ENCODE results near the gene FGA.

Gene FGA

DNA sequence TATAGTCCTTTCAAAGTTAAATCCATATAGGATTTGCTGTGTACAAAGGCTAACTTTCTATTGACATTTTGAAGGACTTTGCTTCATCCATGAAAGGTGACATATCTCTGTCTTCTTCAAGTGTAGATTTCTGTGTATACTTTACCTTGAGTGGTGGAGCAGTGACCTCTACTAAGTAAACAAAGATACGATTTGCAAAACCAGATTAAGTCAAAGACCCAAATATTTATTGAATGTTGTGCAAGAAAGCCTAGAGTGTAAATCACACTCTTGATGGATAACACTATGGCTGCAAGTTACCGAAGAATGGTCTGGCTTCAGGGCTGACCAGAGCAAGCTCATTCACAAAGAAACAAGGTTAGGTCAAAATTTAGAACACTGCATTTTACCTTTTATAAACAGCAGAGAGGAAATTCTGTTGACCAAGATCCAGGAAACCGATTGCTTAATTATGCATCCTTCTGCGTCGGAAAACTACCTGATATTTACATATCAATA, 27.3 kb upstream of the FGA start:
- Histone ChIP-seq H3K4me3 (ENCODE audit: low read depth, low read length) (no peak overlapping the region), H3K27me3 (ENCODE audit: insufficient read depth, low read length) (no peaks in the 10 kb centered on the region), H3K79me2 (ENCODE audit: control insufficient read depth, insufficient read depth, low read length, unreplicated experiment) (no peaks in the 10 kb centered on the region), H3K27ac (ENCODE audit: low read depth, low read length) (no peak overlapping the region), H3K36me3 (ENCODE audit: insufficient read depth, low read length) (no peaks in the 10 kb centered on the region), H3K4me1 (ENCODE audit: control insufficient read depth, insufficient read depth, low read length, unreplicated experiment) (peaks cover 5% of the 10 kb centered on the region), H2AFZ (ENCODE audit: low read length, unreplicated experiment) (no peak overlapping the region)

DNA sequence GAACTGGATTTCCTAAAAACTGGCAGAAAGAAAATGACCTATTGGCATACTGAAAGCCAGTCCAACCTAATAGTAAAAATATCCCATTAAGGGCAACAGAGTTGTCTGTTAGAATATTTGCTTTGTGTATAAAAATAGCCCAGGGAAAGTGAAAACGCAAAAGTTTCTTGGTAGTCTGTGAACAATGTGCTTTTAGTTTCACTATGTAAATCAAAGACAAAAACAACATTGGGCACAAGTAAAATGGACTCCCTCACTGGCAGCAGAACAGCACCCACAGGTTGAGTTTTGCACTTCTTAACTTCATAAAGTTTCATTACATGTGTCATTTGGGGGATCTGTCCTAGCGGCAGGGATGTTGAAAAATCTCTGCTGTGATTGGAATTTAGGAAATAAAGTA, 26.2 kb upstream of the FGA start:
- no peaks in the 10 kb centered on the region for H3K36me3 ChIP-seq (ENCODE audit: insufficient read depth, low read length)
- peaks cover 5% of the 10 kb centered on the region for H3K4me1 ChIP-seq (ENCODE audit: control insufficient read depth, insufficient read depth, low read length, unreplicated experiment)
- no peak overlapping the region for H3K4me3 ChIP-seq (ENCODE audit: low read depth, low read length)
- no peak overlapping the region for H3K27ac ChIP-seq (ENCODE audit: low read depth, low read length)
- peak overlapping the region; percentile 41 for H2AFZ ChIP-seq (ENCODE audit: low read length, unreplicated experiment)
- no peaks in the 10 kb centered on the region for H3K27me3 ChIP-seq (ENCODE audit: insufficient read depth, low read length)
- H3K79me2 ChIP-seq (ENCODE audit: control insufficient read depth, insufficient read depth, low read length, unreplicated experiment) = no peaks in the 10 kb centered on the region

DNA sequence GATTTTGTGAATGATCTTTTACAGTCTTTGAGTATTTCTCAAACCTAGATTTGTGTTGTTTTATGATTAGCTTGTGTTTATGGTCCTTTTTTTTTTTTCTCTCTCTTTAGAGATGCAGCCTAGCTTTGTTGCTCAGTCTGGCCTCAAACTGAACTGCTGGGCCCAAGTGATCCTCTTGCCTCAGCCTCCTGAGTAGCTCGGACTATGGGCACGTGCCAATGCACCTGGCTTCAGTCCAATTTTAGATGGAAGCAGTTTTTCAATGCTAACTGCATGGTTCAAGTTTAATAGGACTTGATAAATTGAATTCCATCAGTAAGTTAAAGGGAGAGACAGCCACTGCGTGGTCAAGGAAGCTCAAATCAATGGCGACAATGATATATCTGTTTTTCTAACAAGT, 25.7 kb upstream of the FGA start:
- Histone ChIP-seq H3K4me1 (ENCODE audit: control insufficient read depth, insufficient read depth, low read length, unreplicated experiment) (peaks cover 5% of the 10 kb centered on the region), H2AFZ (ENCODE audit: low read length, unreplicated experiment) (peak overlapping the region; percentile 41), H3K27me3 (ENCODE audit: insufficient read depth, low read length) (no peaks in the 10 kb centered on the region), H3K4me3 (ENCODE audit: low read depth, low read length) (no peak overlapping the region), H3K27ac (ENCODE audit: low read depth, low read length) (no peak overlapping the region), H3K79me2 (ENCODE audit: control insufficient read depth, insufficient read depth, low read length, unreplicated experiment) (no peaks in the 10 kb centered on the region), H3K36me3 (ENCODE audit: insufficient read depth, low read length) (no peaks in the 10 kb centered on the region)

DNA sequence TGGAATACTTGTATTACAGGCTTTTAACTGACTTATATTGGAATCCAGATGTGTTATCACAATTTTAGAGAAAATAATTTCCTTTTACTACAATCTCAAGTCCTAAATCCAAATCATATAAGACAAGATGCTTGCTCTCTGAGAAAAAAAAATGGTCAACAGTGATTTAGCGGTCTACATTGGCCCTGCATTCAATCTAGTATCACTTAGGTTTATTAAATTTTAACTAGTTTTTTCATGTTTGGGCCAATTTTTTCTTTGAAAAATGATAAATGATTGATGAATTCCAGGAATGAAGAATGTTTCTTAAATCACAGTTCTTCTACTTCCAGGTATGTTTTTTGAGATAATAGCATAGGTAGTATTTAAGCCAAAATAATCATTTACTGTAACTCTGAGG, 24.7 kb upstream of the FGA start:
- H2AFZ ChIP-seq (ENCODE audit: low read length, unreplicated experiment) = no peak overlapping the region
- H3K36me3 ChIP-seq (ENCODE audit: insufficient read depth, low read length) = no peaks in the 10 kb centered on the region
- no peaks in the 10 kb centered on the region for H3K79me2 ChIP-seq (ENCODE audit: control insufficient read depth, insufficient read depth, low read length, unreplicated experiment)
- no peaks in the 10 kb centered on the region for H3K27me3 ChIP-seq (ENCODE audit: insufficient read depth, low read length)
- H3K4me1 ChIP-seq (ENCODE audit: control insufficient read depth, insufficient read depth, low read length, unreplicated experiment) = peaks cover 5% of the 10 kb centered on the region
- no peak overlapping the region for H3K27ac ChIP-seq (ENCODE audit: low read depth, low read length)
- H3K4me3 ChIP-seq (ENCODE audit: low read depth, low read length) = no peak overlapping the region

DNA sequence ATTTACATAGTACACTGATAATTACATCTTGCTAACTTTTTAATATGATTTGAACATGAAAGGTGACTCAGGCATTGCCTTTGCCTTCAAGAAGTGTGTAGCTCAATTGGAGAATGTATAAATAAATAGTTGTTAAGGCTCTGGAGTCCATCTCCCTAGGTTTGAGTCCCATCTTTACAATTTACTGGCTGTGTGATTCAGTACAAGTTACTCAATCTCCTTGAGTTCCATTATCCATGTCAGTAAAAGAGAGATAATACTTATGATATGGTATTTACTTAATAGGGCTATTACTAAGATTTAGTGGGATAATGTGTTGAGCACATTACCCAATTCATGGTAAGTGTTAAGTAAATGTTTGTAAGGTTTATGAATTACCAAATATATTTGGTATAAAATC, 23.8 kb upstream of the FGA start:
- Histone ChIP-seq H3K4me3 (ENCODE audit: low read depth, low read length) (no peak overlapping the region), H3K27ac (ENCODE audit: low read depth, low read length) (no peak overlapping the region), H3K27me3 (ENCODE audit: insufficient read depth, low read length) (no peaks in the 10 kb centered on the region), H3K36me3 (ENCODE audit: insufficient read depth, low read length) (no peaks in the 10 kb centered on the region), H3K4me1 (ENCODE audit: control insufficient read depth, insufficient read depth, low read length, unreplicated experiment) (peaks cover 5% of the 10 kb centered on the region), H3K79me2 (ENCODE audit: control insufficient read depth, insufficient read depth, low read length, unreplicated experiment) (no peaks in the 10 kb centered on the region), H2AFZ (ENCODE audit: low read length, unreplicated experiment) (no peak overlapping the region)

DNA sequence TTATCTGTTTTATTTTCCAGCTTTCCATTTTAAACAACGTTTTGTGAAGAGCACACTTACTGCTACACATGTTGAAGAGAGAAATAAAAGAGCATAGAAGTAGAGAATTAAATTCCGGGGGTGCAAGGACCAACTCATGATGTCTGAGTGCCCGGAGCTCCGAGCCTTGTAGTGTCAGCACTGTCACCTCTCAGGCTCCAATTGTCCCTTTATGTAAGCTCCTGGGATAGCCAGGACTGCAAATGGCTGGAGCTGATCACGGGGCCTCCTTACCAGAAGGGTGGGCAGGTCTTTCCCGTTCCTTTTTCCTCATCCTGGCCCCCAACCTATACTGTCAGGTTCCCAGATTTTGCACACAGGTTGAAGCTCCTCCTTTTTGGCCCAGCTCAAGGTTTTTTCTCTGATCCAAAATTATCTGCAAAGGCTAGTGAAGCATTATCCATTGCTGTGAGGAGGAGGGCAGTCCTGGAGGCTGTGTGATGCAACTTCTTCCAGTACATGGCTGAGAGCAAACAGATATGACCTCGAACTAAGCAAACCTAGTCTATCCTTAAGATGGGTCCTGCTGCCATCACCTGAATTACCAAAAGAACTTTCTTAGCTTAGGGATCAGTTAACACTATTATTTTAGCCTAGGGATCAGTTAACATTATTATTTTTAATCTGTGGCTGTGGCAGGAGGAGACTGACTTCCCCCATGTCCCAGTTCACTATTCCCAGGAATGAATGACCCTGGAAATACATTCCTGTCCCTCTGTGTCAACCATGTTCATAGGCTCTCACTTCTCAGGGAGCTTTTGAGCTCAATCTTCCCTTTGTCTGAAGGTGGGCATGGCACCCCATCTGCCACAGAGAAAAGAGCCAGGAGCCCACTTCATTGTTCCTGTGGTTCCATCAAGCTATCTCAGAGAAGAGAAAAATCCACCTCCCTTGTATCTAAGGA, 22.2 kb upstream of the FGA start, which contains the start of gene FGG:
Gene FGG (minus strand): TSS at position 185 of the 943 bp plus-strand sequence. CDS start 47 bp downstream, at position 138.
- no peak within 1 kb of the TSS for H3K27ac ChIP-seq (ENCODE audit: low read depth, low read length)
- H3K79me2 ChIP-seq (ENCODE audit: control insufficient read depth, insufficient read depth, low read length, unreplicated experiment) = no peaks in the 10 kb centered on the region
- peaks cover 5% of the 10 kb centered on the region for H3K4me1 ChIP-seq (ENCODE audit: control insufficient read depth, insufficient read depth, low read length, unreplicated experiment)
- H3K36me3 ChIP-seq (ENCODE audit: insufficient read depth, low read length) = no peaks in the 10 kb centered on the region
- H3K4me3 ChIP-seq (ENCODE audit: low read depth, low read length) = no peak within 1 kb of the TSS
- H2AFZ ChIP-seq (ENCODE audit: low read length, unreplicated experiment) = no peak within 1 kb of the TSS
- H3K27me3 ChIP-seq (ENCODE audit: insufficient read depth, low read length) = no peaks in the 10 kb centered on the region

DNA sequence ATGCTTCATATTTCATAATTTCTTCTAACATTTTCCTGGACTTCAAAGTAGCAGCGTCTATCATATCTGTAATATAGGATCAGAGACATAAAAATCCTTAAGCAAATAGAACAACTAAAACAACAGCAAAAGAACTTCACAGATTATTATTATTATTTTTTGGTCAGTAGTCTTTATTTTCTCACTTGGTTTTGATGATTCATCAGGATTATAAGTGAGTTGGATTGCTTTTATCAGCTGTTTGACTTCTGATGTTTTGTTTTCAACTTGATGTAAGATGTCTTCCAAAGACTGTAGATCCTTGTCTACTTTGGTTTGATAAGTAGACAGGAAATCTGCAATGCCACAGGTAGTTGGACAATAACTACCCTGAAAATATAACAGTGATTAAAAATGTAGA, 21.3 kb upstream of the FGA start:
- peaks cover 5% of the 10 kb centered on the region for H3K4me1 ChIP-seq (ENCODE audit: control insufficient read depth, insufficient read depth, low read length, unreplicated experiment)
- H3K79me2 ChIP-seq (ENCODE audit: control insufficient read depth, insufficient read depth, low read length, unreplicated experiment) = no peaks in the 10 kb centered on the region
- no peak overlapping the region for H3K4me3 ChIP-seq (ENCODE audit: low read depth, low read length)
- H3K36me3 ChIP-seq (ENCODE audit: insufficient read depth, low read length) = no peaks in the 10 kb centered on the region
- no peaks in the 10 kb centered on the region for H3K27me3 ChIP-seq (ENCODE audit: insufficient read depth, low read length)
- H3K27ac ChIP-seq (ENCODE audit: low read depth, low read length) = no peak overlapping the region
- no peak overlapping the region for H2AFZ ChIP-seq (ENCODE audit: low read length, unreplicated experiment)

DNA sequence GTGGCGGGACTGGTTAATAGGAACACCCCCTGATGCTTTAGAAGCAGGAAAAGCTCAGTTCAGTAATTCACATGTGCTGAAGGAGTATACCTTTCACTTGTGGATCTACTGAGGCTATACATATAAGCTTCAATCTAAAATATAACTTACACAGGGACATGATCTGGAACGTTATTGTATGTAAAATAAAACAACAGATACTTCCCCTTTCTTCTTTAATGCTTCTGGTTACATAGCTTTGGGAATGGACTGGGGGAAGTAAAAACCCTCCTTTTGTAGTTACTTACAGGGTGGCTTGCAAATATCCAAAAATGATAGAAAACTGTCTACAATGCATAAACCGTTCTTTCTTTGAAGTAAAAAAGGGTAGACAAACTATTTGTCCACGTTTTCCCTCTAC, 20.0 kb upstream of the FGA start:
- H3K4me3 ChIP-seq (ENCODE audit: low read depth, low read length) = no peak overlapping the region

DNA sequence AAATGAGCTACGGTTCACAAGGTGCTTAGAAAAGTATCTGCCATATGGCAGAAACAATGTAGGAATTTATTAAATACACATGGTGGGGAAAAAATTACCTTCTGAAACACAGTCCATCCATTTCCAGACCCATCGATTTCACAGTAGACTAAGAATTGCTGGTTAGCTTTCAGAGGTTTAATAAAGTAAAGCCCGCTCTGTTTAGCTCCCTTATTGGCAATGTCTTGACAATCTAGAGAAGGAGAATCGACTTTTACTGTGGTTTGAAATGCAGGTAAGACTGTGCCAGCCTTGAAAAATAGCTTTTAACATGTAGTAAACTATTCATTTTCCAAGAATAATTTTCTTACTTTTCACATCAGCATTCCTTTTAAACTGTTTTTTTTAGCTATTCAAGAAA, 19.0 kb upstream of the FGA start:
- no peaks in the 10 kb centered on the region for H3K4me1 ChIP-seq (ENCODE audit: control insufficient read depth, insufficient read depth, low read length, unreplicated experiment)
- H2AFZ ChIP-seq (ENCODE audit: low read length, unreplicated experiment) = no peak overlapping the region
- no peak overlapping the region for H3K27ac ChIP-seq (ENCODE audit: low read depth, low read length)
- H3K4me3 ChIP-seq (ENCODE audit: low read depth, low read length) = no peak overlapping the region
- H3K27me3 ChIP-seq (ENCODE audit: insufficient read depth, low read length) = no peaks in the 10 kb centered on the region
- no peaks in the 10 kb centered on the region for H3K36me3 ChIP-seq (ENCODE audit: insufficient read depth, low read length)
- no peaks in the 10 kb centered on the region for H3K79me2 ChIP-seq (ENCODE audit: control insufficient read depth, insufficient read depth, low read length, unreplicated experiment)

More for the DNA sequence above, 20.0 kb upstream of the FGA start:
- no peaks in the 10 kb centered on the region for H3K36me3 ChIP-seq (ENCODE audit: insufficient read depth, low read length)
- H3K27ac ChIP-seq (ENCODE audit: low read depth, low read length) = no peak overlapping the region
- H3K4me1 ChIP-seq (ENCODE audit: control insufficient read depth, insufficient read depth, low read length, unreplicated experiment) = no peaks in the 10 kb centered on the region
- H2AFZ ChIP-seq (ENCODE audit: low read length, unreplicated experiment) = no peak overlapping the region
- H3K79me2 ChIP-seq (ENCODE audit: control insufficient read depth, insufficient read depth, low read length, unreplicated experiment) = no peaks in the 10 kb centered on the region
- H3K27me3 ChIP-seq (ENCODE audit: insufficient read depth, low read length) = no peaks in the 10 kb centered on the region

DNA sequence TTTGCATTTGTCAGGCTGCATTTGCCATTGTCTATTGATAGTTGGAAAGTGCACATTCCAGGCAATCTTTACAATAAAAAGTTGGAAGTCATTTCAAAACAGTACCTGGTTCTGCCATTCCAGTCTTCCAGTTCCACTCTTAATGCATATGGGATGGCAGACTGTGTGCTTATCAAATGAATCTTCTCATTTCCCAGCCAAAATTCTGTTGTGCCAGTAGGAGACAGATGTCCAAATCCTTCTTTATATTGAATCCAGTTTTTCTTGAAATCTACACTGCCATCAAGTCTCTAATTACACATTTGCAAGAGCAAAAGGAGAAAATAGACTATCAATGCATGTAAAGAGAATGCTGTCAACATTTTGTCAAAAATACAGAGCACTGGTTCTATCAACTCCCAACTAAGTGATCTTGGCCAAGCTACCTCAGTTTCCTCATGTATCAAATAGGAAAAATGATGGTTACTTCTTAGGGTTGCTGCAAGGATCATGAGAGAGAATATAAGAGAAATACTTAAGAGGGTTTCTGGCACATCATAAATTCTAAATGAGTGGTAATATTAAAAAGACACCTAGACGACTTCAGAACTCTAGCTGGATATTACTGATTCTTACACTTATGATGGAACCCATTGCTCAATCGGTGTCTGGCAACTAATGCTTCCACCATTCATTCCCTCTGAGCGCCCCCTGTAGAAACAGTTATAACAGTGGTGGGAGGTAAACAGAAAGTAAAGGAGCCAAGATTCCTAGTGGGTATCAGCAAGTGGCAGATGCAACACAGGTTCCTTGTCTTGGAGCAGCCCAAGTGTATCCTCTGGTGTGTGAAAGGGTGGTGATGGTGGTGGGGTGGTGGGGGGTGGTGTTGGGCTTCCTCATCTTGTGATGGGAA, 18.1 kb upstream of the FGA start:
- H3K79me2 ChIP-seq (ENCODE audit: control insufficient read depth, insufficient read depth, low read length, unreplicated experiment) = no peaks in the 10 kb centered on the region
- no peak overlapping the region for H3K4me3 ChIP-seq (ENCODE audit: low read depth, low read length)
- no peaks in the 10 kb centered on the region for H3K36me3 ChIP-seq (ENCODE audit: insufficient read depth, low read length)
- H3K4me1 ChIP-seq (ENCODE audit: control insufficient read depth, insufficient read depth, low read length, unreplicated experiment) = no peaks in the 10 kb centered on the region
- H3K27ac ChIP-seq (ENCODE audit: low read depth, low read length) = no peak overlapping the region
- H3K27me3 ChIP-seq (ENCODE audit: insufficient read depth, low read length) = no peaks in the 10 kb centered on the region
- no peak overlapping the region for H2AFZ ChIP-seq (ENCODE audit: low read length, unreplicated experiment)

Measured in ACC112 (cell line).